Hepatocyte (in vitro differentiated cells): ENCODE measurements around the gene SPPL2C.

Experiments used
- EZH2phosphoT487 ChIP-seq: fragments of 200-600 bp; sonication (generic); IDR thresholded peaks from one replicate; pipeline ENCODE4 v1.6.1; 2018; ENCODE audit warnings: antibody characterized with exemption, mild to moderate bottlenecking, low read depth, moderate library complexity; ENCODE audit not compliant: unreplicated experiment, severe bottlenecking
- TF ChIP-seq, protein P1 (sequence below): fragments of 200-600 bp; sonication (generic); IDR thresholded peaks from 2 replicates; pipeline ENCODE4 v1.5.1; 2016; ENCODE audit warnings: antibody characterized with exemption, mild to moderate bottlenecking; ENCODE audit not compliant: poor library complexity

DNA sequence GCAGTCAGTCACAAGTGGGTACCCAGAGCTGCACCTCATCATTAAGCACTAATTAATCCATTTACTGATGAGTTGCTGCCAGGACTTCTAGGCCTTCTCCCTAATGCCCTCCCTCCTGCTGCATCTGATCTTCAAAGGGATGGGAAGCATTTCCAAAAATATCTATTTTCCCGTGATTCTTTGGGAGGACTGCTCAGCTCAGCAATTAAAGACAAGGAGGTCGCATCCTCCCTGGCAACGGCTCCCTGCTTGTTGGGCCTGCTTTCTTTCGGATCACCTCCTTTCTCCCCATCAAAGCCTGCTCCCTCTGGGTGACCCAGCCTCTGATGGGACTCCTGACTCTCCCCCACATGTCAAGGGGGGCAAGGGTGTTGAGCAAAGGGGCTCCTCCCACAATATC is 26.0 kb upstream of the SPPL2C start:
- TF ChIP-seq, protein P1, sequence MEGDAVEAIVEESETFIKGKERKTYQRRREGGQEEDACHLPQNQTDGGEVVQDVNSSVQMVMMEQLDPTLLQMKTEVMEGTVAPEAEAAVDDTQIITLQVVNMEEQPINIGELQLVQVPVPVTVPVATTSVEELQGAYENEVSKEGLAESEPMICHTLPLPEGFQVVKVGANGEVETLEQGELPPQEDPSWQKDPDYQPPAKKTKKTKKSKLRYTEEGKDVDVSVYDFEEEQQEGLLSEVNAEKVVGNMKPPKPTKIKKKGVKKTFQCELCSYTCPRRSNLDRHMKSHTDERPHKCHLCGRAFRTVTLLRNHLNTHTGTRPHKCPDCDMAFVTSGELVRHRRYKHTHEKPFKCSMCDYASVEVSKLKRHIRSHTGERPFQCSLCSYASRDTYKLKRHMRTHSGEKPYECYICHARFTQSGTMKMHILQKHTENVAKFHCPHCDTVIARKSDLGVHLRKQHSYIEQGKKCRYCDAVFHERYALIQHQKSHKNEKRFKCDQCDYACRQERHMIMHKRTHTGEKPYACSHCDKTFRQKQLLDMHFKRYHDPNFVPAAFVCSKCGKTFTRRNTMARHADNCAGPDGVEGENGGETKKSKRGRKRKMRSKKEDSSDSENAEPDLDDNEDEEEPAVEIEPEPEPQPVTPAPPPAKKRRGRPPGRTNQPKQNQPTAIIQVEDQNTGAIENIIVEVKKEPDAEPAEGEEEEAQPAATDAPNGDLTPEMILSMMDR, result no peak
- TF ChIP-seq EZH2phosphoT487, result no peak
